ENCODE measurements around the gene RBPJL. TPM values are rescaled to one million over a fixed set of nuclear protein-coding genes. Genes with fewer than 3 reads are reported as not detected.

Gene RBPJL
- total and polyA plus RNA-seq, 2 of the 13 experiments (the other 11 are each of a cell fraction or from before 2014, with no cell fraction given), result not detected

GRCh38 chr20:45299786-45300185 is 6.9 kb upstream of the RBPJL start:
- ATAC-seq (no peak), FAIRE-seq (no peak), DNase-seq (ENCODE audit: low spot score) (no peak)
- BruUV-seq (replicated peaks), result no TSS peak
- peaks cover 3 to 10% of the 10 kb centered on the region in 2 experiments; a peak in 3 of 5 replicates for H3K27me3 ChIP-seq (ENCODE audit: control insufficient read depth in 1 of 2, insufficient read depth in 2 of 2, low read length in 2 of 2)
- no peaks in the 10 kb centered on the region for H3K36me3 ChIP-seq (replicated peaks in 1 of 2; ENCODE audit: control insufficient read depth in 1 of 2, insufficient read depth in 2 of 2, low read length in 2 of 2)
- POLR2A ChIA-PET, result no interaction called here
- in situ Hi-C loops (cut with HindIII; ENCODE audit: extremely low pct_ligation_motif_present, low pct_unique_long_range_greater_than_20kb), result loop anchor here (10.0 kb wide), 1 partner anchor 285 kb away; no protein-coding TSS in a partner anchor
- no peaks in the 10 kb centered on the region for H3K79me2 ChIP-seq (ENCODE audit: insufficient read depth, low read length)
- H3K4me3 ChIP-seq (replicated peaks in 1 of 3; ENCODE audit: insufficient read depth in 1 of 3, low read depth in 2 of 3, low read length in 3 of 3), result no peak overlapping the region
- H3K9ac ChIP-seq (ENCODE audit: insufficient read depth, low read depth, low read length), result no peak overlapping the region
- H2AFZ ChIP-seq (ENCODE audit: low read length), result no peak overlapping the region
- CTCF ChIA-PET (ENCODE audit: low intra/inter-chr PET ratio, low total read pairs), result no interaction called here
- H3K9me3 ChIP-seq (ENCODE audit: low read length), result no peaks in the 10 kb centered on the region
- no peak overlapping the region for H3K27ac ChIP-seq (ENCODE audit: extremely low read length, insufficient read depth, low read length)
- no peaks in the 10 kb centered on the region for H4K20me1 ChIP-seq (ENCODE audit: insufficient read depth, low read length)
- H3K4me1 ChIP-seq (ENCODE audit: insufficient read depth, low read length), result no peaks in the 10 kb centered on the region
- WGBS (ENCODE audit: low lambda C conversion rate), result 56% methylated on average over 6 of the region's 6 CpGs
- intact Hi-C loops (cut with micrococcal nuclease; ENCODE audit: unreplicated experiment), result no loop called here
- no peak overlapping the region for H3K4me2 ChIP-seq (ENCODE audit: low read depth, low read length)
- TF ChIP-seq ZNF605 (CRISPR knock-in tag; IDR thresholded peaks at IDR 0.05), result no peak
- TF ChIP-seq SNAPC4 (CRISPR knock-in tag; IDR thresholded peaks at IDR 0.05), result no peak
- no peak for TF ChIP-seq DZIP1 (CRISPR knock-in tag; IDR thresholded peaks at IDR 0.05)
- no peak for TF ChIP-seq RFXAP (CRISPR knock-in tag; IDR thresholded peaks at IDR 0.05; ENCODE audit: borderline replicate concordance)
- TF ChIP-seq HNRNPLL (IDR thresholded peaks at IDR 0.05; ENCODE audit: low read depth, low read length, poor library complexity, severe bottlenecking), result no peak
- no peak for TF ChIP-seq AHDC1 (CRISPR knock-in tag; IDR thresholded peaks at IDR 0.05; ENCODE audit: borderline replicate concordance)
- TF ChIP-seq MAFK (conservative IDR thresholded peaks at IDR 0.05 in 1 of 2, IDR thresholded peaks at IDR 0.05 in 1 of 2; ENCODE audit: low read length in 2 of 2), result no peak
- no peak for TF ChIP-seq ZNF343 (CRISPR knock-in tag; IDR thresholded peaks at IDR 0.05)
- TF ChIP-seq ADNP (CRISPR knock-in tag; IDR thresholded peaks at IDR 0.05), result no peak
- TF ChIP-seq CERS6 (CRISPR knock-in tag; IDR thresholded peaks at IDR 0.05), result no peak

Data from HepG2 (cell line).